ENCODE results near the gene GVQW3. TPM values are rescaled to one million over a fixed set of nuclear protein-coding genes. Genes with fewer than 3 reads are reported as not detected.
"Not testable (repeated sequence)": the region's sequence is repeated elsewhere in the genome, so short reads cannot be mapped to it uniquely, and the experiment has no call there.

Gene GVQW3
- total RNA-seq, 1 donor from 2014 or later, result 0.79 TPM

- no peak for DNase-seq (ENCODE audit: low read depth, low spot score)
These were observed 4.8 kb downstream of the GVQW3 start for GRCh38 chr11:76385903-76386302.

GRCh38 chr11:76388408-76388807 lies 7.3 kb downstream of the GVQW3 start:
- DNase-seq (ENCODE audit: low read depth, low spot score), result no peak

GRCh38 chr11:76391021-76391420 lies 9.9 kb downstream of the GVQW3 start:
- DNase-seq (ENCODE audit: low read depth, low spot score), result no peak

GRCh38 chr11:76391811-76392475 lies 10.8 kb downstream of the GVQW3 start:
- DNase-seq (ENCODE audit: low read depth, low spot score), result no peak

- DNase-seq (ENCODE audit: low read depth, low spot score), result no peak
These were observed 11.7 kb downstream of the GVQW3 start for GRCh38 chr11:76392870-76393269.

GRCh38 chr11:76394411-76394810 lies 13.3 kb downstream of the GVQW3 start:
- DNase-seq (ENCODE audit: low read depth, low spot score), result no peak

- no peak for DNase-seq (ENCODE audit: low read depth, low spot score)
These were observed 14.2 kb downstream of the GVQW3 start for GRCh38 chr11:76395296-76395695.

- no peak for DNase-seq (ENCODE audit: low read depth, low spot score)
These were observed 16.3 kb downstream of the GVQW3 start for GRCh38 chr11:76397383-76397782.

- no peak for DNase-seq (ENCODE audit: low read depth, low spot score)
These were observed 19.8 kb downstream of the GVQW3 start for GRCh38 chr11:76400967-76401366.

- not testable (repeated sequence) for DNase-seq (ENCODE audit: low read depth, low spot score)
These were observed 20.4 kb downstream of the GVQW3 start for GRCh38 chr11:76401484-76401883.

- no peak for DNase-seq (ENCODE audit: low read depth, low spot score)
These were observed 25.2 kb downstream of the GVQW3 start for GRCh38 chr11:76406359-76406758.

- no peak for DNase-seq (ENCODE audit: low read depth, low spot score)
These were observed 27.2 kb downstream of the GVQW3 start for GRCh38 chr11:76408171-76408965.

- DNase-seq (ENCODE audit: low read depth, low spot score), result no peak
These were observed 29.8 kb downstream of the GVQW3 start for GRCh38 chr11:76410851-76411357.

GRCh38 chr11:76415073-76415472 lies 34.0 kb downstream of the GVQW3 start:
- DNase-seq (ENCODE audit: low read depth, low spot score), result no peak

GRCh38 chr11:76419896-76420295 lies 38.8 kb downstream of the GVQW3 start:
- DNase-seq (ENCODE audit: low read depth, low spot score), result no peak

- no peak for DNase-seq (ENCODE audit: low read depth, low spot score)
These were observed 43.3 kb downstream of the GVQW3 start for GRCh38 chr11:76424379-76424778.

GRCh38 chr11:76424891-76425290 lies 43.8 kb downstream of the GVQW3 start:
- no peak for DNase-seq (ENCODE audit: low read depth, low spot score)

GRCh38 chr11:76426660-76427059 lies 45.5 kb downstream of the GVQW3 start:
- no peak for DNase-seq (ENCODE audit: low read depth, low spot score)

GRCh38 chr11:76436020-76436419 lies 54.9 kb downstream of the GVQW3 start:
- no peak for DNase-seq (ENCODE audit: low read depth, low spot score)

GRCh38 chr11:76443268-76443980 lies 62.3 kb downstream of the GVQW3 start:
- DNase-seq (ENCODE audit: low read depth, low spot score), result no peak

- DNase-seq (ENCODE audit: low read depth, low spot score), result no peak
These were observed 62.9 kb downstream of the GVQW3 start for GRCh38 chr11:76444065-76444383.
